NCI-H1694 (cell line): ENCODE data around the gene PTPDC1.

ENCODE experiments used
- DNase-seq: peaks from one replicate; lab custom pipeline; 2025; lab: John Stamatoyannopoulos, UW

Gene PTPDC1

DNA sequence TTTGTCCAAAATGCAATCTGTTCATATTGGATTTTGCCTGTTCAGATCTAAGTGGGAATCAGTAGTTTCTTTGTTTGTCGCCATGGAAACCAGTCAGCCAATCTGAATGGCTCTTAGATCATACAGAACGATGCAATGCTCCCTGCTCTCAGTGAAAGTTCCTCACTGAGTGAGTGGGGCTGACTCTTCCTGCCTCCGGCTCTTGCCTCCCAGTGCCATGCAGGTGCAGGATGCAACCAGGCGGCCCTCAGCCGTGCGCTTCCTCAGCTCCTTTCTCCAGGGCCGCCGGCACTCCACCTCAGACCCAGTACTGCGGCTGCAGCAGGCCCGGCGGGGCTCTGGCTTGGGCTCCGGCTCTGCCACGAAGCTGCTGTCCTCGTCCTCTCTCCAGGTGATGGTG is at the start of gene PTPDC1:
Gene PTPDC1, plus strand, starts transcription at position 151 of the 400 bp plus-strand sequence. Its CDS starts 67 bp downstream, at position 218.
- DNase-seq: peak; percentile 3

DNA sequence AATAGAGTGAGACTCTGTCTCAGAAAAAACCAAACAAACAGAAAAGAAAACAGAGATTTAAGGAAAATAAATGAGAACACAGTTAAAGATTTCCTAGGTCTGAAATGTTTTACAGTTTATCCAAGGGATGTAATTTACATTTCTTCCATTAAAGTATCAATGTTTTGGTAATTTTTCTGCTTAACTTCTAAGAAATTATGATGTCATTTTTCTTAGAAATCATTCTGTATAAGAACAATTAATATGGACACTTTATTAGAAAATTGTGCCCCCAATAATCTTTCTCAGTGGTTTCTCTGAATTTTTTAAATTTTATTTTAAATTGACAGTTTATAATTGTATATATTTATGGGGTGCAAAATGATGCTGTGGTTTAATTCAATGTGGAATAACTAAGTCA is 49.8 kb upstream of the PTPDC1 start:
- DNase-seq: no peak

DNA sequence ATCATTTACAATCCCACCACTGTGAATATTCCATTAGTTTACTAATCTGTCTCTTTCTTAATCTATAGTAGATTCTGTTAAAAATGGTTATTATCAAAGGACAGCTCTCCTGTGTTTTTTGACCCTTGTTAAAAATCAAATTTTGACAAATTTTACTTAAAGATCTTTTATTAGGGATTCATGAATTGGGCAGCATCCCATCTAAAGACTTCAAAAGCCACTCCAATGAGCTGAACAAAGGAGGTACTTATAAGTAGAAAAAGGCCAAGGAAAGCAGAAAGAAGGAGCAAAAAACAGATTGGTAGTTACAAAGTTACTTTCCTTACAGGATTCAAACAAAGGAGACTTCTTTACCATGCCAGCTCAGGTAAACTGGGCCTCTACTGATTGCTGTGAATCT is 44.5 kb upstream of the PTPDC1 start:
- no peak for DNase-seq

- DNase-seq: no peak
Observed at GRCh38 chr9:94042516-94043360, 41.5 kb upstream of the PTPDC1 start.

GRCh38 chr9:94054716-94055115 is 29.5 kb upstream of the PTPDC1 start:
- DNase-seq: no peak

GRCh38 chr9:94056442-94056974 is 27.8 kb upstream of the PTPDC1 start:
- DNase-seq: no peak

DNA sequence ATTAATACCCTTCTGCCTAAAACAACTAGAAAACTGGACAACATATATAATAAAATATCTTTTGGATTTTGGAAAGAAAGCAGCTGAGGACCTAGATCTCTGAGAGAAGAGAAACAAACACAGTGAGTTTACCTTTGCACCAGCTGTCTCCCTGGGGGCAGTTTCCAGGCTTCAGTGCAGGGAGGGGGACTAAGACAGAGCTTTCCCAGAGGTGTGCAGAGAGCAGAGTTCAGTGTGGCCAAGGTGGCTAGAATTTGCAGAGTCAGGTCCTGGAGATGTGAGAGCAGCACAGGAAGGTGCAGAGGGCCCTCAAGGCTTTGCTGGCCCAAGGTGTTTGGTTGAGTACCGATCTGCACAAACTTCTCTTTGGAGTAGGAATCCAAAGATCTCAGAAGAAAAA is 26.3 kb upstream of the PTPDC1 start:
- DNase-seq: no peak

- DNase-seq: no peak
Observed at GRCh38 chr9:94061864-94062263, 22.4 kb upstream of the PTPDC1 start.

DNA sequence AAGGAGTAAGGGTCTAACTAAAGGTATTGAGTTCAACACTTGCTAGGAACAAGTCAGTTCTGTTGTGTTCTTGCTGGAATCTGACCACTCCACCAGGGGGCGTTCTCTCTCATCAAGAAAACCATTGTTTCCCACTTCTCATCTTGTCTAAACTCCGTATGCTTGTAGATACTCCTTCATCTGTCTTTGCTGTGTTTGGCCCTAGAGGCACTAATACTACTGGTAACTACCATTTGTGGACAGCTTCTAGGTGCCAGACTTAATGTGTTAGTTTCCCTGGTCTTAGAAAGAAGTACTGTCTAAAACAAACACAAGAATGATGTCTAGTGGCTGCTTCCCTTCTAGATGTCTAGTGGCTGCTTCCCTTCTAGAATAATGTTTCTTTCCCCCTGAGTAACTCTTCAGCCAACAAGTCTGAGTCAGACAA is 18.7 kb upstream of the PTPDC1 start:
- peak; percentile 28 for DNase-seq

DNA sequence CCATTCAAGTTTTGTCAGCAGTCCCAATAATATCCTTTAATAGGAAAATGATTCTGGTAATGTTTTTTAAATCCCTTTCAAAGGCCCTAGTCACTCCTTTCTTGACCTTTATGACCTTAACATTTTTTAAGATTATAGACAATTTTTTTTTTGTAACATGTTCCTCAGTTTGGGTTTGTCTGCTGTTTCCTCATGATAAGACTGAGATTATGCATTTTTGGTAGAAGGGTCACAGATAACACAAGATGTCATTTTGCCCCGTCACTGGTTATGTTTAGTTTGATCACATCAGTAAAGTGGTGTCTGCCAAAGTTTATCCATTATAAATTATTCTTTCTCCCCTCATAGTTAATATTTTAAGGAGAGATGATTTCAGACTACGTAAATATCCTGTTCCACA is 16.0 kb upstream of the PTPDC1 start:
- DNase-seq: no peak

DNA sequence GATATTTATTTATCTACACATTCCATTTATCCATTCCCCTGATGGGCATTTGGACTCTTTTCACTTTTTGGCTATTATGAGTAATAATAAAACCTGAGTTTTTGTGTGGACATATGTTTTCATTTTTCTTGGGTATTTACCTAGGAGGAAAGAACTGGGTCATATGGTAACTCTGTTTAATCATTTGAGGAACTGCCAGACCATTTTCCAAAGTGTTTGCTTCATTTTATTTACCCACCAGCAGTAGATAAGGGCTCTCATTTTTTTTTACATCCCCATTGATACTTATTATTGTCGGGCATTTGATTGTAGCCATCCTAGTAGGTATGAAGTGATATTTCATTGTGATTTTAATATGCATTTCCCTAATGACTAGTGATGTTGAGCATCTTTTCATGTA is 7.7 kb upstream of the PTPDC1 start:
- DNase-seq: no peak

DNA sequence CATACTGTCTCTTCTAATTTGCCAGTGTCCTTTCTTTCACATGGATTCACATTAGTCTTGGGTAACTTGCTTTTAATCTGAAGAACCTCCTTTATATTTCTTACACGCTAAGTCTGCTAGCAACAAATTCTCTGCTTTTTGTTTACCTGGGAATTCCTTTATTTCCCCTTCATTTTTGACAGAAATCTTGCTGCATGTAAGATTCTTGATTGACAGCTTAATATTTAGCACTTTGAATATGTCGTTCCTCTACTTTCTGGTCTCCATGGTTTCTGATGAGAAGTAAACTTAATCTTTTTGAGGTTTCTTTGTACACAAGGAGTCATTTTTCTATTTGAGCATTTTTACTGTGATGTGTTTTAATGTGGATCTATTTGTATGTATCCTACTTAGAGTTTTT is 6.2 kb upstream of the PTPDC1 start:
- DNase-seq: no peak

- DNase-seq: peak; percentile 4
Observed at GRCh38 chr9:94079236-94079635, 5.0 kb upstream of the PTPDC1 start.

GRCh38 chr9:94080249-94080648 is 4.0 kb upstream of the PTPDC1 start:
- no peak for DNase-seq

DNA sequence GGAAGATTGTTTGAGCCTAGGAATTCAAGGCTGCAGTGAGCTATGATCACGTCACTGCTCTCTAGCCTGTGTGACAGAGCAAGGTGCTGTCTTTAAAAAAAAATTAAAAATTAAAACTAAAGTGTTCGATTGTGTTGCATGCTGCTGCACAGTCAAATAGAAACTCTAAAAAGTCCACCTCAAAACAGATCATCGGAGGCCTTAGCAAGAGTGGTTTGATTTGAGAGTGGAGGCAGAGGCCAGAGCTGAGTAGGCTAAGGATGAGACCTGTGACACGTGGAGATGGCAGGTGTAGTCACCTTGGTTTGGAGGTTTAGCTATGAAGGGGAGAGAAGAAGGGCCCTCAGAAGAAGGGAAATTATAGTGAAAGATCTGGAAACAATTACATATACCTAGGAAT is 2.8 kb upstream of the PTPDC1 start:
- DNase-seq: no peak

- DNase-seq: no peak
Observed at GRCh38 chr9:94081864-94082463, 2.3 kb upstream of the PTPDC1 start.

- DNase-seq: no peak
Observed at GRCh38 chr9:94082553-94082952, 1.7 kb upstream of the PTPDC1 start.

- DNase-seq: no peak
Observed at GRCh38 chr9:94082956-94083355, 1.3 kb upstream of the PTPDC1 start.

- no peak for DNase-seq
Observed at GRCh38 chr9:94083384-94083783, 880 bp upstream of the PTPDC1 start.

DNA sequence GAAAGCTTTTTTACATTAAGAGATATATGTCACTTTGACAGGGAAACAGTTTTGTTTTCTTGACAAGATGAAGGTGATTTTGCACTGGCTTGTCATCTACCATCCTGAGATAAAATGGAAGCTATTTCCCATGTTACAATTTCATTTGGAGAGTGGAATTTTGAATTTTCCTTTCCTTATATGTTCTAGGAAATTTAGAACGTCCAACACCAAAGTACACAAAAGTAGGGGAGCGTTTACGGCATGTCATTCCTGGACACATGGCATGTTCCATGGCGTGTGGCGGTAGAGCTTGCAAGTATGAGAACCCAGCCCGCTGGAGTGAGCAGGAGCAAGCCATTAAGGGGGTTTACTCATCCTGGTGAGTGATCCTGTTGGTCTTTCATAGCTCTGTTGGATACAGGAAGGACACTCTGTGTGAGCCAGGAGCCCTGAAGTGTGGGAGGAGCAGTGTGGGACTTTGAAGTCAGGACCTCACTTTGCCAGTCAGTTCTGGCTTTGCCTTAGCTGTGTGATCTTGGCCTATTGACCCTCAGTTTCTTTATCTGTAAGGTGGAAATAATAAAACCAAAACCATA is 887 bp downstream of the PTPDC1 start:
- no peak for DNase-seq

DNA sequence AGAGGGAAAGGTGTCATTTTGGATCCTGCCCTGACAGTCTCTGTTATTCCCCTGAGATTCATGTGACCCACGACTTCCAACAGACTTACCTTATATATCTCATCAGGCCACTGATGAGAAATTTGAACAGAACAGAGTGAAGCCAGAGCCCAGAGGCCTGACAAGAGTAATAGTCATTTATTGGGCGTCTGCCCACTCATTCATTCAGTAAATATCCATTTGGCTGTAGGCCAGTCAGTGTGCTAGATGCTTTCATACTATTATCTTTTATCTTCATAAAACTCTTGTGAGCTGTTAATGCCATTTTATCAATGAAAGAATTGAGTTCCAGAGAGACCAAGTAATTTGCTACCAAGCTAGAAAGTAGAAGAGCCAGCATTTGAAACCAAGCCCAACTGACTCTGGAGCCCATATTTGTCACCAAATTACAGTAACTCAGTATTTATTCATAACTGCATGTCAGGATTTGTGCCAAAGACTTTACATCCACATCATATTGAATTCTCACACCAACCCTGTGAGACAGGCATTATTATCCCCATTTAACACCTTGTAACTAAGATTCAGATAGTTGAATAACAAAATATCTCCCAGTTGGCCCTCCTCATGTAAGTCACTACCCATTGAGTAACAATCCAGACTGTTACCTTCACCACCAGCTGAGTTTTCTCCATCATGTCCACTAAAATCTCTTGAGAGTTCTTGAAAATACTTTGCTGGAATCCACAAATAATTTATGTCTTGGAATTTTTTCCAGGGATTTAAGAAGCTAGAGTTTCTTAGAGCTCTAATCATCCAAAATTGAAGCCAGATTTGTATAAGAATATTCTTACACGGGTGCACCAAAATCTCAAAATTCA is 2.5 kb downstream of the PTPDC1 start:
- peak; percentile 53 for DNase-seq
